Fibroblast of mammary gland (primary cell): ENCODE results near the gene AFM.

Experiments
- DNase-seq: peaks from one replicate; pipeline ENCODE4 v3.0.0-alpha.2; 2010; ENCODE audit warnings: low read depth
- H3K4me3 ChIP-seq: 2 replicates; pipeline ENCODE4 v1.5.1; 2011; ENCODE audit warnings: low read depth, mild to moderate bottlenecking, low read length, moderate library complexity; ENCODE audit not compliant: control insufficient read depth
- CTCF ChIP-seq: conservative IDR thresholded peaks from 2 replicates; pipeline ENCODE4 v1.5.1; 2011; ENCODE audit warnings: low read depth, low read length, inconsistent platforms; ENCODE audit not compliant: control insufficient read depth, insufficient read depth

Gene AFM

GRCh38 chr4:73470728-73471127 lies 10.8 kb upstream of the AFM start:
- no peak for DNase-seq
- no peak overlapping the region for H3K4me3 ChIP-seq
- no peak for TF ChIP-seq CTCF

- DNase-seq, result no peak
- H3K4me3 ChIP-seq, result no peak overlapping the region
- no peak for TF ChIP-seq CTCF
Measured at GRCh38 chr4:73477176-73477575, 4.4 kb upstream of the AFM start.

GRCh38 chr4:73479323-73479722 lies 2.2 kb upstream of the AFM start:
- H3K4me3 ChIP-seq, result no peak overlapping the region
- no peak for DNase-seq
- TF ChIP-seq CTCF, result no peak

GRCh38 chr4:73485085-73485484 lies 3.5 kb downstream of the AFM start:
- H3K4me3 ChIP-seq, result no peak overlapping the region
- DNase-seq, result no peak
- no peak for TF ChIP-seq CTCF

- H3K4me3 ChIP-seq, result no peak overlapping the region
- no peak for TF ChIP-seq CTCF
- DNase-seq, result no peak
Measured at GRCh38 chr4:73485596-73485995, 4.1 kb downstream of the AFM start.

GRCh38 chr4:73486497-73486896 lies 5.0 kb downstream of the AFM start:
- no peak overlapping the region for H3K4me3 ChIP-seq
- no peak for DNase-seq
- TF ChIP-seq CTCF, result no peak

- H3K4me3 ChIP-seq, result no peak overlapping the region
- no peak for DNase-seq
- no peak for TF ChIP-seq CTCF
Measured at GRCh38 chr4:73487233-73487632, 5.7 kb downstream of the AFM start.
